Lower lobe of right lung (tissue), 2 donors: ENCODE results near the gene SLC11A1. TPM values are rescaled to one million over a fixed set of nuclear protein-coding genes. Genes with fewer than 3 reads are reported as not detected.

ENCODE experiments used
- ATAC-seq, 2 donors: fragments of 200-7000 bp; cut with Tn5 transposase; one replicate each; pipeline ENCODE4 v1.9.1; 2020 to 2022; ENCODE audit warnings: mild to moderate bottlenecking in 2 of 2, moderate library complexity in 2 of 2
- DNase-seq: peaks from one replicate; pipeline ENCODE4 v3.0.0-alpha.2; 2020
- H3K27ac ChIP-seq: fragments of 200-600 bp; one replicate; pipeline ENCODE4 v1.8.0; 2022
- H3K27me3 ChIP-seq: fragments of 200-600 bp; one replicate; pipeline ENCODE4 v1.8.0; 2022; ENCODE audit warnings: low read depth
- H3K36me3 ChIP-seq: fragments of 200-600 bp; one replicate; pipeline ENCODE4 v1.8.0; 2022; ENCODE audit warnings: mild to moderate bottlenecking
- H3K4me1 ChIP-seq: fragments of 200-600 bp; one replicate; pipeline ENCODE4 v1.8.0; 2022
- H3K4me3 ChIP-seq: fragments of 200-600 bp; one replicate; pipeline ENCODE4 v1.8.0; 2022; ENCODE audit warnings: mild to moderate bottlenecking
- H3K9me3 ChIP-seq: fragments of 200-600 bp; one replicate; pipeline ENCODE4 v1.8.0; 2022
- intact Hi-C: fragments of 100-400 bp; cut with DNase I; formaldehyde crosslinking; loops from one replicate; pipeline ENCODE4 v1.11.0; 2022
- total RNA-seq: library from RNA; stranded (reverse); fragmentation: NEBNext Ultra II Directional; extraction: Animal tissue kit (Norgen Biotek cat#: 25700); gene quantifications from one replicate; pipeline ENCODE4 v1.2.1, GENCODE V29; 2021
- TF ChIP-seq, protein P1 (sequence below): fragments of 200-600 bp; IDR thresholded peaks from one replicate; pipeline ENCODE4 v1.8.0; 2022; ENCODE audit warnings: antibody characterized with exemption, mild to moderate bottlenecking
- donor health status: DM: no; HTN: yes; CAD: no; lungs with severe emphysema.

Gene SLC11A1
- total RNA-seq, 1 donor from 2014 or later: 419 TPM

DNA sequence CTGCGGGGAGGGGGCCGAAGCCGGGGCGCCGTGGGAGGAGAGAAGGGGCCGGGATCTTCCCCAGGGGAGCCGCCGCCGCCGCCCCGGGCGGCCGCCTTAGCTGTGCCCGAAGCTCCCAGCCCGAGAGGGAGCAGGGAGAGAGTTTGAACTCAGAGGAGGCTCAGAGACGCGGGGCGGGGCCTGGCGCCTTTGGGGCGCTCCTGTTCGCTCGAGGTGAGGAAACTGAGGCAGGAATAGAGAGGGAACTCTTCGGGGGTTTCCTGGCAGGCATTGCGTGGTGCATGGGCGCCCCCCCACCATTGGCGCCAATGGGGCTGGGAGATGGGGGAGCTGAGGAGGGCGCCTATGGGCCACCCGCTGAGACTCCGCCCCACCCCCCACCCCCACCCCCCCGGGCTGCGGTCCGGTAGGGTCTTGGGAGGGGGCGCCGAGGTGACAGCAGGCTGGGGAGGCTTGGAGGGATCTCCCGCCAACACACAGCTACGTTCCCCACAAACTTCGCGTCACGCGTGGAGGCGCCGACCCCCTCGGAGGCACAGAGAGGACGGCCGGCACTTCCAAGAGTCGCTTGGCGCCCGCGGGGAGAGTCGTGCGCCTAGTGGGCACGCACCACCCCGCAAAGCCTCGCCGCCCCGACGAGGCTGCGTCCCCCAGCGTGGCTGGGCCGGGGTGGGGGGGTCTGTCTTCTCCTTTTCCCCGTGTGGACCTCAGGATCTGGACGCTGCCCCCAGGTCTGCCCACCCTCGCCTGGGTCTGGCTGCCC, 18.3 kb downstream of the SLC11A1 start:
- TF ChIP-seq, protein P1, sequence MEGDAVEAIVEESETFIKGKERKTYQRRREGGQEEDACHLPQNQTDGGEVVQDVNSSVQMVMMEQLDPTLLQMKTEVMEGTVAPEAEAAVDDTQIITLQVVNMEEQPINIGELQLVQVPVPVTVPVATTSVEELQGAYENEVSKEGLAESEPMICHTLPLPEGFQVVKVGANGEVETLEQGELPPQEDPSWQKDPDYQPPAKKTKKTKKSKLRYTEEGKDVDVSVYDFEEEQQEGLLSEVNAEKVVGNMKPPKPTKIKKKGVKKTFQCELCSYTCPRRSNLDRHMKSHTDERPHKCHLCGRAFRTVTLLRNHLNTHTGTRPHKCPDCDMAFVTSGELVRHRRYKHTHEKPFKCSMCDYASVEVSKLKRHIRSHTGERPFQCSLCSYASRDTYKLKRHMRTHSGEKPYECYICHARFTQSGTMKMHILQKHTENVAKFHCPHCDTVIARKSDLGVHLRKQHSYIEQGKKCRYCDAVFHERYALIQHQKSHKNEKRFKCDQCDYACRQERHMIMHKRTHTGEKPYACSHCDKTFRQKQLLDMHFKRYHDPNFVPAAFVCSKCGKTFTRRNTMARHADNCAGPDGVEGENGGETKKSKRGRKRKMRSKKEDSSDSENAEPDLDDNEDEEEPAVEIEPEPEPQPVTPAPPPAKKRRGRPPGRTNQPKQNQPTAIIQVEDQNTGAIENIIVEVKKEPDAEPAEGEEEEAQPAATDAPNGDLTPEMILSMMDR: no peak
- peaks cover 41% of the 10 kb centered on the region for H3K36me3 ChIP-seq
- H3K27me3 ChIP-seq: no peaks in the 10 kb centered on the region
- peak overlapping the region; percentile 100 for H3K27ac ChIP-seq
- intact Hi-C loops: no loop called here
- DNase-seq (peak; percentile 76), ATAC-seq (no peak)
- H3K4me1 ChIP-seq: peaks cover 61% of the 10 kb centered on the region
- H3K9me3 ChIP-seq: no peaks in the 10 kb centered on the region
- H3K4me3 ChIP-seq: peak overlapping the region; percentile 99

DNA sequence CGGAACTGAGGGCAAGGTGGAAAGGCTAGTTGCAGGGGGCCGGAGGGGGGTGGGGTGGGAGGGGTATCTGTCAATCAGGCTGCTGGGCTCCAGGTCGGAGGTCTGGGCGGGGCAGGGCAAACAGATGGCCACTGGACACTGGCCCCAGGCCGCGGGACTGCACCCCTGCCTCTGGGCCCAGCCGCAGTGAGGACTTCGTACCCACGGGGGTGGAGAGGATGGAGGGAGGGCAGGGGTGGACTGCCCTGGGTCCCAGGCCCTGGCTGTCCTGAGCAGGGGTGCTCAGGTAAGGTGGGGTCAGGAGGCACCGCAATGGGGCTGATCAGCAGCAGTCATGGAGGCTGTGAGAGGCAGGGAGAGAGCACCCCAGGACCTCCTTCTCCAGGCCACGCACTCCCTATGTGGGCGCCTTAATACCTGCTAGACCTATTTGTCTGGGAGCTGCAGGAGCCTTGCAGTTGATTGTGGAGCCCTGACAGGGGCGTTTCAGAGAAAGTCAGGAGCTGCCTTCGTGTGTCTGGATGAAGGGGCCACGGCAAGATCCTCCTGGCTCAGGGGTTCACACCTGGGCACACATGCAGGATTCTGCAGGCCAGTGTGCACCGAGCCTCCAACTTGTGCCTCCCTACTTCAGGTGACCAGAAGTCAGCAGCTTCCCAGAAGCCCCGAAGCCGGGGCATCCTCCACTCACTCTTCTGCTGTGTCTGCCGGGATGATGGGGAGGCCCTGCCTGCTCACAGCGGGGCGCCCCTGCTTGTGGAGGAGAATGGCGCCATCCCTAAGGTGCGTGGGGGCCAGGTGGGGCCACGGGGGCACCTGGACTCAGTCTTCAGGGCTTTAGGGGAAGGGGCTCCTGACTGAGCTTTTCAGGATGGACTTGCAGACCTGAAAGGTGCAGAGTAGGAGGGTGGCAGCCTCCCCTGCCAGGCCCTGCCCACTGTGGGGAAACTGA, 19.1 kb downstream of the SLC11A1 start:
- peak overlapping the region; percentile 100 for H3K27ac ChIP-seq
- peaks cover 63% of the 10 kb centered on the region for H3K4me1 ChIP-seq
- peak overlapping the region; percentile 99 for H3K4me3 ChIP-seq
- no peaks in the 10 kb centered on the region for H3K27me3 ChIP-seq
- DNase-seq (peak; percentile 71), ATAC-seq (no peak)
- H3K36me3 ChIP-seq: peaks cover 44% of the 10 kb centered on the region
- TF ChIP-seq, protein P1: no peak
- intact Hi-C loops: no loop called here
- no peaks in the 10 kb centered on the region for H3K9me3 ChIP-seq

DNA sequence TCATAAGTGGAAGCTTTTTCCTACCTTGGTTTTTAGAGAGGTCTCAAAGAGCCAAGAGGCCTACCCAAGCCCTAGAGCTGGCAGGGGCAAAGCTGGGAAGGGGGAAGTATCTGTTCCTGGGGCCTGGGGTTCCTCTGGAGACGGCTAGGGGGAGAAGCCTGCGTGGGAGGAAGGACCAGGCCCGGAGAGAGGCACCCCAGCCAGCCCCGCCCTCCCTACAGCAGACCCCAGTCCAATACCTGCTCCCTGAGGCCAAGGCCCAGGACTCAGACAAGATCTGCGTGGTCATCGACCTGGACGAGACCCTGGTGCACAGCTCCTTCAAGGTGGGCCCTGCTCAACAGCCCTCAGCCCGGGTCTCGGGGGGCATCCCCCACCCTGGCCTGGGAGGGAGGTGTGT, 19.8 kb downstream of the SLC11A1 start:
- TF ChIP-seq, protein P1: no peak
- no peaks in the 10 kb centered on the region for H3K27me3 ChIP-seq
- H3K9me3 ChIP-seq: no peaks in the 10 kb centered on the region
- peak overlapping the region; percentile 100 for H3K27ac ChIP-seq
- ATAC-seq: no peak
- H3K4me1 ChIP-seq: peaks cover 66% of the 10 kb centered on the region
- H3K4me3 ChIP-seq: peak overlapping the region; percentile 99
- DNase-seq: no peak
- H3K36me3 ChIP-seq: peaks cover 44% of the 10 kb centered on the region
- intact Hi-C loops: no loop called here

DNA sequence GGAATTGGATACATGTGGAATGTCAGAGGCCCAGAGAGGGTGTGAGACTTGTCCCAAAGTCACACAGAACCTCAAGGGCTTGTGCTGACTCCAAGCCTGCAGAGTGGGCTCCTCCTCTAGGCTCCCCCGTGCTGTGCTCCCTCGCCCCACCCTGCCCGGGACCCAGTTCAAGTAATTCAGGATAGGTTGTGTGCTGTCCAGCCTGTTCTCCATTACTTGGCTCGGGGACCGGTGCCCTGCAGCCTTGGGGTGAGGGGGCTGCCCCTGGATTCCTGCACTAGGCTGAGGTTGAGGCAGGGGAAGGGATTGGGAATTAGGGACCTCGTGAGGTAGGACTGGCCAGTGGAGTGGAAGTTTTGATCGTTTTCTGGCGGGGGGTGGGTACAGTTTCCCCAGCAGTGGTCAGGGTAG, 20.4 kb downstream of the SLC11A1 start:
- ATAC-seq (no peak), DNase-seq (no peak)
- intact Hi-C loops: no loop called here
- H3K4me3 ChIP-seq: peak overlapping the region; percentile 99
- H3K9me3 ChIP-seq: no peaks in the 10 kb centered on the region
- peaks cover 44% of the 10 kb centered on the region for H3K36me3 ChIP-seq
- TF ChIP-seq, protein P1: no peak
- H3K4me1 ChIP-seq: peaks cover 66% of the 10 kb centered on the region
- H3K27me3 ChIP-seq: no peaks in the 10 kb centered on the region
- peak overlapping the region; percentile 100 for H3K27ac ChIP-seq

DNA sequence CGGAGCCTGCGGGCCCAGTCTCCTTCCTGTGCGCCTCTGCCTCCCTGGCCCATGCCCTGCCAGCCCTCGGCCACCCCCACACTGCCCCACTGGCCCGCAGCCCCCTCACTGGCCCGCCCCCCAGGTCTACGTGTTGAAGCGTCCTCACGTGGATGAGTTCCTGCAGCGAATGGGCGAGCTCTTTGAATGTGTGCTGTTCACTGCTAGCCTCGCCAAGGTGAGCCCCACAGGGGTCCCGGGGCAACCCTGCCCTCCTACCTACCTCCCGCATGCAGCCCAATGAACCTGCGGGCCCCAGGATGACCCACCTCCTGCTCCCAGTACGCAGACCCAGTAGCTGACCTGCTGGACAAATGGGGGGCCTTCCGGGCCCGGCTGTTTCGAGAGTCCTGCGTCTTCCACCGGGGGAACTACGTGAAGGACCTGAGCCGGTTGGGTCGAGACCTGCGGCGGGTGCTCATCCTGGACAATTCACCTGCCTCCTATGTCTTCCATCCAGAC, 20.9 kb downstream of the SLC11A1 start:
- intact Hi-C loops: no loop called here
- TF ChIP-seq, protein P1: no peak
- DNase-seq: no peak
- Histone ChIP-seq H3K27ac (peak overlapping the region; percentile 100), H3K36me3 (peaks cover 44% of the 10 kb centered on the region), H3K27me3 (no peaks in the 10 kb centered on the region), H3K4me1 (peaks cover 66% of the 10 kb centered on the region), H3K4me3 (no peak overlapping the region), H3K9me3 (no peaks in the 10 kb centered on the region)
- no peak for ATAC-seq
